HPDE6-E6E7 (cell line): ENCODE results near the gene SACM1L.

ENCODE experiments used
- DNase-seq: peaks from one replicate; pipeline ENCODE4 v3.0.0; 2011; ENCODE audit warnings: missing footprints; ENCODE audit errors: extremely low spot score

Gene SACM1L

DNA sequence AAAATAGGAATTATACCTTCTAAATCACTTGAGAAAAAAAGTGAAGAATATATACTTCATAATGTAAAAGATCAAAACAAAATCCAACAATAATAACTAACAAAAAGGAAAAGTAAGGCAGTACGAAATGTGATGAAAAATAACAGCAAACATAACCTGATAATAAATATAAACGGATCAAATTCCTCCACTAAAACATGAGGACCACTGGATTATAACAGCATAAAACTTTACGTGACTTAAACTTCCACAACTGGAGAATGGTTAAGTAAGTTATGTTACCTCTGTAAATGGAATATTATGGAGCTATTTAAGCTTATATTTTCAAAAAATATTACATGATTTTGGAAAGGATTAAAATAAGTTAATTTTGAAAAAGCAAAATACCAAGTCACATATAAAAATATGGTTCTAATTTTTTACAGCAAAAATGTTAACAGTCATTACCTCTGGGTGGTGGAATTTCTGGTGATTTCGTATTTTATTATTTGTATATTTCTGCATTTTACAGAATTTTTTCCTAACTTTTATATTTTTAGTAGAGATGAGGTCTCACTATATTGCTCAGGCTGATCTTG, 100.1 kb downstream of the SACM1L start:
- no peak for DNase-seq

- no peak for DNase-seq
Measured at GRCh38 chr3:45790596-45790995, 101.4 kb downstream of the SACM1L start.

- no peak for DNase-seq
Measured at GRCh38 chr3:45792036-45792435, 102.8 kb downstream of the SACM1L start.

DNA sequence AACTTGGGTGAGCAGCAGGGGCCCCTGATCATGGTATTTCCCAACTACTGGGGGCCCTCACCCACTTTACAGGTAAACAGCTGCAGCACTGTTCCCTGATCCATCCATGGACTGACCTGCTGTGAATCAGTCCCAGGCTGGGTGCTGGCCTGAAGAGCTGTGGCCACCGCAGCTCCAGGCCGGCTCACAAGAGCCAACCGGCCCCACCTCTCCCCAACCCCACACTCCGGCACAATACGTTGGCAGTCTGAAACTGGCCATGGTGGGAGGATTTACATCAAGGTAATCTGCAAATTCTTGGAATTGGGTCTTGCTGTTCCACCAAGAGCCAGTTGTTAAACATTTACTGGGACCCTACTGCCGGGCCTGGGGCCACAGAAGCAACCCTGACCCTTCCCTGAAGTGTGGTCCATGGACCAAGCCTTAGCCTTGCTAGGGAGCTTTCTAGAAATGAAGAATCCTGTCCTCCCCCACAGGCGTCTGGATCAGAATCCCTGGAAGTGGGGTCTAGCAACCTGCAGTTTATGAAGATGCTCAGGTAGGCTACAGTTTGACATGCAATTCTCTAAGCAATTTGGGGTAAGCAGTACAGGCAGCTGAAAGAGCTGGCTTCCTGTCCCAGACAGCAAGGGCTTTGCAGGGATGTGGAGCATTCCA, 103.4 kb downstream of the SACM1L start:
- no peak for DNase-seq

DNA sequence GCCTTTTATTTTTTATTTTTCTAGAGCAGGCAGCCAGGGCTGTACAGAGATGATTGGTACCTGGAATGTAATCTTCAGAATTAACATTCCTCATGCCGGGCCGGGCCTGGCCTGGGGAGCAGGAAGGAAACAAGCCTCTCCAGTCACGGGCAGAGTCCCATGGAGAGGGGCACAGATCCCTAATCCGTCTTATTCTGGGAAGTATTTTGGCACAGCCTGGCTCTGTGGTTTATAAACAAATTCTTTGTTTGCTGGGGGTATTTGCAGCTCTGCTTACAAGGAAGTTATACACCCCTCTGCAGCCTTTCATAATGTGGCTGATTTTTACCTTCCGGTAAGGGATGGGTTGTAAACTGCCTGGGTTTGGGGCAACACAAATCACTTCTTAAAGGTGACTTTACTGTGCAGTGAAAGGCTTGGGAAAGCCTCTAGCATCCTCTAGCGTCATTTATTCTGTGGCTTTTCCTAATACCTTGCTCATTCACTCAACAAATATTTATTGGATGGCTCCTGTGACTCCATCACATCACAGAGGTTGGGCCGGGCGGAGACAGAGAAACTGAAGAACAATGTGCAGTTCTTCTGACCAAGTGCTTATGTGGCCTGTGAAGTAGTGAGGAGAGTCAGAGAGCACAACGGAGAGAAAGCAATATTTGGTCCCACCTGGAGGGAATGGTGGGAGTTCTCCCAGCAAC, 104.4 kb downstream of the SACM1L start:
- DNase-seq = no peak

GRCh38 chr3:45794177-45794560, 105.0 kb downstream of the SACM1L start:
- no peak for DNase-seq

- no peak for DNase-seq
Measured at GRCh38 chr3:45794660-45795059, 105.5 kb downstream of the SACM1L start.
